Esophagus muscularis mucosa (tissue), 3 donors: Measurements from ENCODE around the gene SPEG.

ENCODE experiments used
- CTCF ChIP-seq, 3 experiments: fragments of 200-600 bp in 2 of 3; fragments of 450-650 bp in 1 of 3; sonication (generic) in 2 of 3; IDR thresholded peaks; one replicate each; pipeline ENCODE4 v1.5.1; 2017 to 2019; ENCODE audit warnings: antibody characterized with exemption in 3 of 3, mild to moderate bottlenecking in 2 of 3, moderate library complexity in 1 of 3
- POLR2A ChIP-seq: fragments of 450-650 bp; IDR thresholded peaks from one replicate; pipeline ENCODE4 v1.6.1; 2017; ENCODE audit warnings: antibody characterized with exemption, moderate library complexity, mild to moderate bottlenecking, low read depth

GRCh38 chr2:219522111-219523030, 87.7 kb downstream of the SPEG start:
- no peak for TF ChIP-seq CTCF (IDR thresholded peaks at IDR 0.05)
- no peak for TF ChIP-seq POLR2A
